ENCODE results near the gene PRRG4. TPM values are rescaled to one million over a fixed set of nuclear protein-coding genes. Genes with fewer than 3 reads are reported as not detected.

Gene PRRG4
- total RNA-seq, 1 donor from 2014 or later: not detected

DNA sequence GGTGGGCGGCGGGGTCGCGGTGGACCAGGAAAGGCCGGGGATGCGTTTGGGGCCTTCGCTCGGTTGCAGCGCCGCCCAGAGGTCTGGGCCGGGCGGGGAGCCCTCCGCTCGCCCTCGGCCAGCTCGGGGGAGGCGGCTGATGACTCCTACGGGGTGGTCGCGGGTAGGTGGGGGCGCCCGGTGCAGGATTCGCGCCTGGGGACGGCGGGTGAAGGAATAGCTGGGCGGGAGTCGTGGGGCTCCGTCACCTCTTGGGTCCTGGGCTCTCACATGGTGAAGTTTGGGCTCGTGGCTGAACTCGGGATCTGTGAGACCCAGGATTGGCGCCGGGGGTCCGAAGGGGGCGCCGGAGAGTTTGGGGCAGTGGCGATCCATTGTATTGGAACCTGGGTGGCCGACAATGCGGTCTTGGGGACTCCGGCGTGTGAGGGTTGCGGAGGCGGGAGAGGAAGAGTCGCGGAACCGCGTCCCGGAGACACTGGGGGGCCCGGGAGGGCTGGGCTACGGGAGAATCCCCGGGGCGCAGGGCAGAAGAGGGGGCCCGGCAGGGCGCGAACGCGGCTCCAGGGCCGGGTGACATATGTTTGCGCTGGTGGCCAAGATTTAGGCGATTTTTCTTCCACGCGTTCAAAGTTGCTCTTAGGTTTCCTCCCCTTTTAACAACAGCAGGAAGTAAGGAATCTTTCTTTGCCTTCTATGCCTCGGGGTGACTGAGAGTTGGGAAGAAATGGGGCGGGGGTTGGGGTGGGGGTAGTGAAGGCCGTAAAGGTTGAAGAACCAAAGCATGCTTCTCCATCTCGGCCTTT is 63.8 kb downstream of the PRRG4 start:
- DNase-seq (ENCODE audit: low spot score): no peak
- Mint-ChIP-seq H3K4me3 (ENCODE audit: unreplicated experiment) (peak overlapping the region; percentile 98), H3K4me1 (ENCODE audit: low read depth) (peaks cover 40% of the 10 kb centered on the region), H3K27me3 (ENCODE audit: low read depth) (no peaks in the 10 kb centered on the region), H3K9me3 (ENCODE audit: low read depth) (no peaks in the 10 kb centered on the region), H3K27ac (ENCODE audit: unreplicated experiment) (peak overlapping the region; percentile 96), H3K36me3 (ENCODE audit: low read depth) (no peaks in the 10 kb centered on the region)
- TF ChIP-seq, protein P1, sequence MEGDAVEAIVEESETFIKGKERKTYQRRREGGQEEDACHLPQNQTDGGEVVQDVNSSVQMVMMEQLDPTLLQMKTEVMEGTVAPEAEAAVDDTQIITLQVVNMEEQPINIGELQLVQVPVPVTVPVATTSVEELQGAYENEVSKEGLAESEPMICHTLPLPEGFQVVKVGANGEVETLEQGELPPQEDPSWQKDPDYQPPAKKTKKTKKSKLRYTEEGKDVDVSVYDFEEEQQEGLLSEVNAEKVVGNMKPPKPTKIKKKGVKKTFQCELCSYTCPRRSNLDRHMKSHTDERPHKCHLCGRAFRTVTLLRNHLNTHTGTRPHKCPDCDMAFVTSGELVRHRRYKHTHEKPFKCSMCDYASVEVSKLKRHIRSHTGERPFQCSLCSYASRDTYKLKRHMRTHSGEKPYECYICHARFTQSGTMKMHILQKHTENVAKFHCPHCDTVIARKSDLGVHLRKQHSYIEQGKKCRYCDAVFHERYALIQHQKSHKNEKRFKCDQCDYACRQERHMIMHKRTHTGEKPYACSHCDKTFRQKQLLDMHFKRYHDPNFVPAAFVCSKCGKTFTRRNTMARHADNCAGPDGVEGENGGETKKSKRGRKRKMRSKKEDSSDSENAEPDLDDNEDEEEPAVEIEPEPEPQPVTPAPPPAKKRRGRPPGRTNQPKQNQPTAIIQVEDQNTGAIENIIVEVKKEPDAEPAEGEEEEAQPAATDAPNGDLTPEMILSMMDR (IDR thresholded peaks at IDR 0.05): peak; percentile 81

DNA sequence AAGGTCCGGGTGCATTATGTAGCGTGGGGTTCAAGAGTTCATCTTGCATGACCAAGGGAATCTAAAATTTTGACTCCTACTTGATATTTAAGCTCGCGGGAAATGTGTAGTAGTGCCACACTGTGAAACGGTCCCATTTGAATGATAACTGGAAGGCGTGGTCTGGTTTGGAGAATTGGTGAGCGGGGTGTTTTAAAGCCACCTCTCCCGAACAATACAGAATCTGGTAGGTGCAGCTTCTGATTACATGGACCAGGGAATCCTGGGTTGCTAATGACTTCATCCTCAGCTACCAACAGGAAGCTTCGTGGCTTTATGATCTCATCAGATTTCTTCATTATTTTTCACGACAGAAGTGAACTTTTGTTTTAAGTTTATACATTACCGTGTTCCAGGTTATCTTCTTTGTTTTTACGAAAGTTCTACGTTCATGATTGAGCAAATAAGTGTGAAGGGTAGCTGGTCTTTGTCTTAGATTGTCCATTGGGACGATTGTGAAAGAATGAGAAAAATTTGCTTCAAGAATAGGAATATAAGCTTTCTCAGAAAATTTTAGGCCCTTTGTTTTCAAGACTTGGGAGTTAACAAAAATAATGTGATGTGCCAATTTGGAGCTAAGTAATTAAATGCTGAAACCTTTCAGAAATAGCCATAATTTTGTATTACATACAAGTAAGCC is 64.6 kb downstream of the PRRG4 start:
- H3K9me3 Mint-ChIP-seq (ENCODE audit: low read depth): no peaks in the 10 kb centered on the region
- H3K27ac Mint-ChIP-seq (ENCODE audit: unreplicated experiment): peak overlapping the region; percentile 96
- no peak for DNase-seq (ENCODE audit: low spot score)
- no peaks in the 10 kb centered on the region for H3K27me3 Mint-ChIP-seq (ENCODE audit: low read depth)
- TF ChIP-seq, protein P1 (IDR thresholded peaks at IDR 0.05): no peak
- H3K4me1 Mint-ChIP-seq (ENCODE audit: low read depth): peaks cover 33% of the 10 kb centered on the region
- peak overlapping the region; percentile 98 for H3K4me3 Mint-ChIP-seq (ENCODE audit: unreplicated experiment)
- no peaks in the 10 kb centered on the region for H3K36me3 Mint-ChIP-seq (ENCODE audit: low read depth)

DNA sequence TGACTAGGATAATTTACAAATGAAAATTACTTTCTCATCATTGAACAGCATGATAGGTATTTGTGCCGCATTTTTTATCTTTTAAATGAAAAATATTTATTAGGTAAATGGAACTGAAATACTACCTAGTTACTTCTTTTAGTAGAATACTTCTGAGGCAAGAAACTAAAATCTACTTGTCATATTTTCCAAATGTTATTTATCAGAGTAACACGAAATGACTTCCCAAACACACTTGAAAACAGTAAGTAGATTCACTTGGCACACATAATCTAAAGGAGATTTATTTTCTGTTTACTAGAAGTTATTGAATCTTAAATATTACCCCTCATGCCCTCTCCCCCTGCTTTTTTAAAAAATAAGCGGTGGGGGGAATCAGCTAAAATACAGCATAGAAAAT is 65.2 kb downstream of the PRRG4 start:
- TF ChIP-seq, protein P1 (IDR thresholded peaks at IDR 0.05): no peak
- H3K36me3 Mint-ChIP-seq (ENCODE audit: low read depth): peaks cover 2% of the 10 kb centered on the region
- H3K4me3 Mint-ChIP-seq (ENCODE audit: unreplicated experiment): peak overlapping the region; percentile 98
- no peak for DNase-seq (ENCODE audit: low spot score)
- peaks cover 39% of the 10 kb centered on the region for H3K4me1 Mint-ChIP-seq (ENCODE audit: low read depth)
- H3K27me3 Mint-ChIP-seq (ENCODE audit: low read depth): no peaks in the 10 kb centered on the region
- no peaks in the 10 kb centered on the region for H3K9me3 Mint-ChIP-seq (ENCODE audit: low read depth)
- H3K27ac Mint-ChIP-seq (ENCODE audit: unreplicated experiment): peak overlapping the region; percentile 96

DNA sequence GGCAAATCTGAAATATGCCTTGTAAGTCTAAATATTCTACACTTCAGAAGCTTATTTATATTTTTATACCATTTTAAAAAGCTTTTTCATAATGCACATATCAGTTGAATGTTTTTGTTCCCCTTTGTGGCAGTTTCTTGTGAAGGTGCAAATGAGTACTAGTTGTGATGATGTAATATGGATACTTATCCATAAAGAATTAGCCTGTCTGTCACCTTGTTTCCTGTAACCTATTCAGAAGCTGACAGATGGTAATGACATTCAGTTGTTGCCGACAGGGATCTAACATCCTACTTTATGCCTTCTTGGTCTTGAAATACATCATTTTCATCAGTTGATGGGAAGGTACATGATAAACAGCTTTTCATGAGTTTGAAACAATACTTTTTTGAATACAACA is 65.7 kb downstream of the PRRG4 start:
- TF ChIP-seq, protein P1 (IDR thresholded peaks at IDR 0.05): no peak
- no peaks in the 10 kb centered on the region for H3K27me3 Mint-ChIP-seq (ENCODE audit: low read depth)
- H3K4me1 Mint-ChIP-seq (ENCODE audit: low read depth): peaks cover 39% of the 10 kb centered on the region
- peaks cover 2% of the 10 kb centered on the region for H3K36me3 Mint-ChIP-seq (ENCODE audit: low read depth)
- no peak for DNase-seq (ENCODE audit: low spot score)
- peak overlapping the region; percentile 96 for H3K27ac Mint-ChIP-seq (ENCODE audit: unreplicated experiment)
- H3K9me3 Mint-ChIP-seq (ENCODE audit: low read depth): no peaks in the 10 kb centered on the region
- peak overlapping the region; percentile 41 for H3K4me3 Mint-ChIP-seq (ENCODE audit: unreplicated experiment)

DNA sequence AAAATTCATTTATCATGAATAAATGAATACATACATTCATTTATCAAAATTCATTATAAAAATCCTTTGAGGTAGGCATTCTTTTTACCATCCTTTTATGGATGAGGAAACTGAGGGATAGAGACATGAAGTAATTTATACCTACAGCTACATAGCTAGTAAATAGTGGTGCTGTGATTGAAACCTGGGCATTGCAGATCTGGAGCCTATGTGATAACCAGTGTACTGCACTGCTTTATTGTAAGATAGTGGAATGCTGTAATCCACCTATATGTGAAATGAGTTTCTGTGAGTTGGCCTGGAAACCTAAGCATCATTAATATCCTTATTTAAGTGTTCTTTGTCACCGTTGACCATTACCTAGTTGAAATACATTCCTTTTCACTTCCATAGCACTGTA is 67.4 kb downstream of the PRRG4 start:
- H3K27ac Mint-ChIP-seq (ENCODE audit: unreplicated experiment): no peak overlapping the region
- H3K36me3 Mint-ChIP-seq (ENCODE audit: low read depth): peaks cover 2% of the 10 kb centered on the region
- TF ChIP-seq, protein P1 (IDR thresholded peaks at IDR 0.05): no peak
- H3K9me3 Mint-ChIP-seq (ENCODE audit: low read depth): no peaks in the 10 kb centered on the region
- no peak for DNase-seq (ENCODE audit: low spot score)
- H3K4me3 Mint-ChIP-seq (ENCODE audit: unreplicated experiment): no peak overlapping the region
- no peaks in the 10 kb centered on the region for H3K27me3 Mint-ChIP-seq (ENCODE audit: low read depth)
- peaks cover 30% of the 10 kb centered on the region for H3K4me1 Mint-ChIP-seq (ENCODE audit: low read depth)
